ENCODE results near the gene M1AP.
"Not testable (repeated sequence)": the region's sequence is repeated elsewhere in the genome, so short reads cannot be mapped to it uniquely, and the experiment has no call there.

The M1AP gene

GRCh38 chr2:74566754-74567085 lies 81.4 kb downstream of the M1AP start:
- DNase-seq (ENCODE audit: low spot score) (peak; percentile 50), FAIRE-seq (no peak)

GRCh38 chr2:74566076-74566753 lies 81.9 kb downstream of the M1AP start:
- no peak for DNase-seq (ENCODE audit: low spot score)

DNA sequence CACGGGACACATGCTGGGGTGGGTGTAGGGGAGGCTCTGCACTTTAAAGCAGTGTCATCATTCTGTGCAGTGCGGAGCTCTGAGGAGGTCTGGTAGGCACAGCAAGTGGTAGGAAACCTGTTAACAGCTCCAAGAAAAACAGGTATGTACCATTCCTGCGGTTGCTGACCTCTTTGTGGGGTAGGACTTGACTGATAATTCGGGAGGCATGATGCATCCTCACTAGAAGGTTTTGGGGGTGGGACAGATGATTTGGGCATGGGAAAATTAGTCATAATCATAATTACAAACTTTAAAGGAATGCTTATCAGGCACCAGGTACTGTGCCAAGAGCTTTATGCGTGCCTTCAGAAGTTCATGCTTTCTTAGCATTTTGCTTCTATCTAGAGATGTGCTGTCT lies 83.9 kb downstream of the M1AP start:
- FAIRE-seq (no peak), DNase-seq (ENCODE audit: low spot score) (peak; percentile 33)

More at GRCh38 chr2:74566076-74566753, 81.9 kb downstream of the M1AP start:
- FAIRE-seq, result no peak

- FAIRE-seq, result no peak
These were observed 85.9 kb downstream of the M1AP start for GRCh38 chr2:74562126-74562775.

DNA sequence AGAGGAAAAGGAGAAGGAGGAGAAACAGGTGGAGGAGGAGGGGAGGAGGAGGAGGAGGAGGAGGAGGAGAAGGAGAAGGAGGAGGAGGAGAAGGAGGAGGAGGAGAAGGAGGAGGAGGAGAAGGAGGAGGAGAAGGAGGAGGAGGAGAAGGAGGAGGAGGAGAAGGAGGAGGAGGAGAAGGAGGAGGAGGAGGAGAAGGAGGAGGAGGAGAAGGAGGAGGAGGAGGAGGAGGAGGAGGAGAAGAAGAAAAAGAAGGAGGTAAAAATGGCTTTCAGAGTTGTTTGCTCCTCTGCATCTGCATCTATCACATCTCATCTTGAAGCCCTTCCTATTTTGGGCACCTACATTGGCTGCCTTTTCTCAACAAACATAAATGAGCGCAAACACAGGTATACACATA lies 87.1 kb downstream of the M1AP start:
- FAIRE-seq, result not testable (repeated sequence)

More at GRCh38 chr2:74562126-74562775, 85.9 kb downstream of the M1AP start:
- no peak for DNase-seq (ENCODE audit: low spot score)

DNA sequence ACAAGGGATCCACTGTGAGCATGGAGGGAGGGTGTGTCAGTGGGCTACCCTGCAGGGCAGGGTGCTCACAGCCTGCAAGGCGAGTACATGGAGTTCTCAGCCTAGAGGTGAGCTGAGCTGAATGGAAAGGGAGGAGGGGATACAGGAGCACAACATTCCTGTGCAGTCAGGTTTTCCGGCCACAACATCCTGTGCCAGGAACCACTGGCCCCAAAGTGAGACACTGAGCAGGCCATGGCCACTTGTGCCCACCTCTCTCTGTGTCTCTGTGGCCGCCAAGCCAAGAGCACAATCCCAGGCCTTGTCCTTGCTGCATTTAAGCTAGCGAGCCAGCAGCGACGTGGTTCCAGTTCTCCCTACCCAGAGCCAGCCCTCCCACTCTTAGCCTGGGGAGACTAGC lies 87.5 kb downstream of the M1AP start:
- no peak for FAIRE-seq

More for the DNA sequence above, 87.1 kb downstream of the M1AP start:
- DNase-seq (ENCODE audit: low spot score), result not testable (repeated sequence)

GRCh38 chr2:74559912-74560311 lies 88.2 kb downstream of the M1AP start:
- FAIRE-seq (no peak), DNase-seq (ENCODE audit: low spot score) (no peak)

More for the DNA sequence above, 87.5 kb downstream of the M1AP start:
- peak; percentile 43 for DNase-seq (ENCODE audit: low spot score)

DNA sequence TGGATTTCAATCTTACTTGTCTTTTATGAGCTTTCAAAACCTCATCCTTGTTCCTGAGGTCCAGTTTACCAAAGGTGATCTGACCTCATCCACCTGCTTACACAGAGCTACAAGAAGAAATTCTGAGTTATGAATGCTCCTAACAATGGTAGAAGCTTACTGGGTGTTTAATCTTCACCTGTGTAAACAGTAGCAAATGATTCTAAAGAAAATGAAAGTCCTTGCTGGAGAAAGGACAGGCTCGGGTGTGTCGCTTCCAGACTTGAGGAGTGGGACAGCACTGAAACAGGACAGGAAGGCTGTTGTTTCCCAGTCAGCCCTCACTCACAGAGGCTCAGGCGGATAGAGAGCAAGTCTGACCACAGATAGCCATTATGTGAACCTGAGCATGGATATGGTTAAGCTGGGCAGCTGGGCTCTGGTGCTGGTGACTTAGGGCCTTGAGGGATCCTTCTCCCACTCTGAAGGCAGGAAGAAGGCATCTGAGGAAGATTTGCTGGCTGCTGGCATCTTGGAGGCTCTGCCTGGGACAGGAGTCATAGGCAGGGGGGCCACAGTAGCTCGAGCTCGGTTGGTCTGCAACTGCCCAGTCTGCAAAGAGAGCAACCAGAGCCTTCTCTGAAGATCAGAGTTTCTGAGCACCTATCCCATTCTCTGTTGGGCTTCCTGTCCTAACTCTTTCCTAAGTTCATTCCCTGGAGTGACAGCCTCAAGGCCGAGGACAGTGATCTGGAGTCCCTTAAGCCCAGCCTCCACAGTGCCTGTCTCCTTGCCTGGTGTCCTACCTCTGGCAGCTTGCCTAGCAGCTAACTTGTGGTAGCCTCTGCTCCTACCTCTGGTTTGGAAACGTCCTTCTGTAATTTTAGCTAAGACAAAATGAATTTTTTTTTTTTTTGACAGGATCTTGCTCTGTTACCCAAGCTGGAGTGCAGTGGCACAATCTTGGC lies 89.6 kb downstream of the M1AP start:
- DNase-seq (ENCODE audit: low spot score) (no peak), FAIRE-seq (no peak)

GRCh38 chr2:74556831-74557370 lies 91.2 kb downstream of the M1AP start:
- FAIRE-seq (no peak), DNase-seq (ENCODE audit: low spot score) (no peak)

DNA sequence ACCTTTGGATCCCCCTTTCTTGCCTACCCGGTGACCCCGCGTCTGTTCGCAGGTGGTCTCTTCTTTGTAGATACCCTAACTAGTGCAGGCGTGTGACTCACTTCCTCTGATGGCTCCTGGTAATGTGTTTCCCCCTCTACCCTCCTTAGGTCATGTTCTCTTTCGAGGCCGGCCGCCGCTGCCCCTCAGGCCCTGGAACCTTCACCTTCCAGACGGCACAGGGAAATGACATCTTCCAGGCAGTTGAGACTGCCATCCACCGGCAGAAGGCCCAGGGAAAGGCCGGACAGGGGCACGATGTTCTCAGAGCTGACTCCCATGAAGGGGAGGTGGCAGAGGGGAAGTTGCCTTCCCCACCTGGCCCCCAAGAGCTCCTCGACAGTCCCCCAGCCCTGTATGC lies 92.0 kb downstream of the M1AP start:
- DNase-seq (ENCODE audit: low spot score) (no peak), FAIRE-seq (no peak)

DNA sequence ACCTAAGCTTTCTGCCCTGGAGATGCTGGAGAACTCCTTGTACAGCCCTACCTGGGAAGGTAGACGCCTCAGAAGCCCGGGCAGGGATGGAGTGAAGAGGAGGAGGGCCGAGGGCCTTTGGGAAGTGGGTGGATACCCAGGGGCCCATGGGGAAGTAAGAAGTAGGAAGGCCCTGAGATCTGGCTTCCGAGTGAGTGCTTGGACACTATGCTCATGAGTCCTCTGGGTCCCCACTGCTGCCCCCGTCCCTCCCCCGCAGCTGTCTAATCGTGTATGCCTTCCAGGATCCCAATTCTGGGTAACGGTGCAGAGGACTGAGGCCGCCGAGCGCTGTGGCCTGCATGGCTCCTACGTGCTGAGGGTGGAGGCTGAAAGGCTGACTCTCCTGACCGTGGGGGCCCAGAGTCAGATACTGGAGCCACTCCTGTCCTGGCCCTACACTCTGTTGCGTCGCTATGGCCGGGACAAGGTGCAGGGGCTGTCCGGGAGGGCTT lies 92.5 kb downstream of the M1AP start:
- no peak for FAIRE-seq
- no peak for DNase-seq (ENCODE audit: low spot score)

GRCh38 chr2:74554820-74555531 lies 93.2 kb downstream of the M1AP start:
- no peak for DNase-seq (ENCODE audit: low spot score)
- FAIRE-seq, result no peak

- FAIRE-seq (no peak), DNase-seq (ENCODE audit: low spot score) (peak; percentile 65)
These were observed 94.0 kb downstream of the M1AP start, which contains the start of the genes DOK1 and LOXL3 for GRCh38 chr2:74553892-74554819. Gene DOK1 (plus strand): TSS chr2:74554720. CDS start chr2:74554755, 35 bp downstream. Gene LOXL3 (minus strand): TSS chr2:74553942. CDS start chr2:74552634, 1,308 bp downstream.

GRCh38 chr2:74552914-74553811 lies 95.0 kb downstream of the M1AP start:
- no peak for FAIRE-seq

GRCh38 chr2:74551942-74552913 lies 95.9 kb downstream of the M1AP start:
- FAIRE-seq (no peak), DNase-seq (ENCODE audit: low spot score) (no peak)

More at GRCh38 chr2:74552914-74553811, 95.0 kb downstream of the M1AP start:
- DNase-seq (ENCODE audit: low spot score), result no peak

DNA sequence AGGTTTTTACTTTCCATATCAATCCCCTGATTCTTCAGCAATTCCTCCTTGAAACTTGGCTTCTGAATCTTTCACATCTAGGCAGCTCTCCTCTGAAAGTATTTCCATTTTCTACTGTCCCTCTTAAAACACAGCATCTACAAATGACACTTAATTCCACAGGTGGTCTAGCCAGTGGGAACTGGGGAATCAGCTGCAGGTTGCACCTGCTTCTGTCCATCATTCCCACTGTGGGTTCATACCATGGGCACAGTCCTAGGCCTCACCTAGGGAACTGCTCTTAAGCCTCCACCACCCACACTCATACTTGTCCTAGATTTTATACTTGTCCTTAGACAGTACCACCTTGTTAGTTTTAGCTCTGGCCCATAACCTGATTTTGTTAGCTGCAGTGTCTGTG lies 96.6 kb downstream of the M1AP start:
- no peak for DNase-seq (ENCODE audit: low spot score)
- FAIRE-seq, result no peak

DNA sequence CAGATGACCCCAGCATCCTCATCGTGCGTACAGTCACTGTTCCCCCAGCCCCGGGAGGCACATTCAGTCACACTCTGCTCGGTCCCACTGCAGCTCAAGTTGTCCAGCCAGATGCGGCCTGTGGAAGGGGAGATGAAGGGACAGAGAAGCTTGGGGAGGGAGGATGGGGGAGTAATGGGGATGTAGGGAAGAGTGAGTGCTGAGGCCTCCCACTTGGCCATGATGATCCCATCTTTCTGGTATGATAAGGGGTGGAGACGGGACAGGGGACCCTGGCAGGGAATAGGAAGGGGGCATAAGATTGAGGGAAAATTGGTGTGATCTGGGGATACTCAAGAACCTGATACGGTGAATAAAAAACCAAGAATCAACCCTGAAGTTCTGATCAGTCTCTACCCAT lies 97.9 kb downstream of the M1AP start:
- DNase-seq (ENCODE audit: low spot score) (no peak), FAIRE-seq (no peak)
